ENCODE measurements around the gene SH2D4B. TPM values are rescaled to one million over a fixed set of nuclear protein-coding genes. Genes with fewer than 3 reads are reported as not detected.
A peak's percentile ranks its signal among the peaks of the same experiment; 100 is the strongest.

SH2D4B gene
- total and polyA plus RNA-seq, 2 of the 13 experiments (the other 11 are each of a cell fraction or from before 2014, with no cell fraction given): not detected

DNA sequence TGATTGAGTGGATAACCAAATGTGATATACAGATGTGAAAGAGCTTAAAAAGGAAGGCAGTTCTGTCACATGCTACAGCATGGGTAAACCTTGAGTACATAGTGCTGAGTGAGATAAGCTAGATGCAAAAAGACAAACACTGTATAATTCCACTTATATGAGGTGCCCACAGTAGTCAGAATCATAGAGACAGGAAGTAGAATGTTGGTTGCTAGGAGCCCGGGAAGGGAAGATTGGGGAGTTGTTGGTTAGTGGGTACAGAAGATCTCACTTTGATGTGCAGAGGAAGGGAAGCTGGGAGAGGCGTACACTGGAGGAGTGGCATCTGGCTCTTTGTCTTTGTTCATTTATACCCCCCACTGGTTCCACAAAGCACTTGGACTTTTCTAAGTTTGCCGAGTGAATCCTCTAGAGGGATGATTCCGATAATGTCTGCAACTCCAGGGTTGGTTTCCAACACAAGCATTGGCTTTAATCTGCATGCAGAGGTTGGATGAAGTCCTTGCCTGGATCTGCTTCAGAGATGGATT is 44.1 kb upstream of the SH2D4B start:
- 28% methylated on average over 3 of the region's 4 CpGs for WGBS (ENCODE audit: low lambda C conversion rate)
- H3K4me2 ChIP-seq (ENCODE audit: low read depth, low read length): peak overlapping the region; percentile 28
- TF ChIP-seq SAP130 (CRISPR knock-in tag; IDR thresholded peaks at IDR 0.05; ENCODE audit: low read depth) (peak; percentile 30), MED13 (CRISPR knock-in tag; IDR thresholded peaks at IDR 0.05) (peak; percentile 63; the same call in 1 of the 2 replicates), HNF4A (CRISPR knock-in tag; IDR thresholded peaks at IDR 0.05) (peak; percentile 6; the same call in 1 of the 2 replicates), CREM (IDR thresholded peaks at IDR 0.05) (peak; percentile 21; the same call in 1 of the 2 replicates), CREM (CRISPR knock-in tag; IDR thresholded peaks at IDR 0.05) (no peak), ZBTB7A (CRISPR knock-in tag; IDR thresholded peaks at IDR 0.05) (no peak), ZFP82 (CRISPR knock-in tag; IDR thresholded peaks at IDR 0.05; ENCODE audit: borderline replicate concordance) (no peak), ZNF629 (CRISPR knock-in tag; conservative IDR thresholded peaks at IDR 0.05) (0 out of 2 replicates have a peak, but pooled peaks have one; percentile 12), PHF21A (CRISPR knock-in tag; IDR thresholded peaks at IDR 0.05) (peak; percentile 31; the same call in 1 of the 2 replicates), ZBTB42 (CRISPR knock-in tag; IDR thresholded peaks at IDR 0.05) (no peak), FOSL2 (CRISPR knock-in tag; IDR thresholded peaks at IDR 0.05) (peak; percentile 31; the same call in 1 of the 2 replicates), TSC22D2 (CRISPR knock-in tag; IDR thresholded peaks at IDR 0.05; ENCODE audit: borderline replicate concordance) (no peak), HDAC2 (CRISPR knock-in tag; IDR thresholded peaks at IDR 0.05) (0 out of 2 replicates have a peak, but pooled peaks have one; percentile 47), ERF (CRISPR knock-in tag; IDR thresholded peaks at IDR 0.05) (no peak), ZBTB20 (CRISPR knock-in tag; IDR thresholded peaks at IDR 0.05; ENCODE audit: borderline replicate concordance, low read depth) (0 out of 2 replicates have a peak, but pooled peaks have one; percentile 29)
- TF ChIP-seq, protein P1, sequence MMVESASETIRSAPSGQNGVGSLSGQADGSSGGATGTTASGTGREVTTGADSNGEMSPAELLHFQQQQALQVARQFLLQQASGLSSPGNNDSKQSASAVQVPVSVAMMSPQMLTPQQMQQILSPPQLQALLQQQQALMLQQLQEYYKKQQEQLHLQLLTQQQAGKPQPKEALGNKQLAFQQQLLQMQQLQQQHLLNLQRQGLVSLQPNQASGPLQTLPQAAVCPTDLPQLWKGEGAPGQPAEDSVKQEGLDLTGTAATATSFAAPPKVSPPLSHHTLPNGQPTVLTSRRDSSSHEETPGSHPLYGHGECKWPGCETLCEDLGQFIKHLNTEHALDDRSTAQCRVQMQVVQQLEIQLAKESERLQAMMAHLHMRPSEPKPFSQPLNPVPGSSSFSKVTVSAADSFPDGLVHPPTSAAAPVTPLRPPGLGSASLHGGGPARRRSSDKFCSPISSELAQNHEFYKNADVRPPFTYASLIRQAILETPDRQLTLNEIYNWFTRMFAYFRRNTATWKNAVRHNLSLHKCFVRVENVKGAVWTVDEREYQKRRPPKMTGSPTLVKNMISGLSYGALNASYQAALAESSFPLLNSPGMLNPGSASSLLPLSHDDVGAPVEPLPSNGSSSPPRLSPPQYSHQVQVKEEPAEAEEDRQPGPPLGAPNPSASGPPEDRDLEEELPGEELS (CRISPR knock-in tag; IDR thresholded peaks at IDR 0.05): peak; percentile 66; the same call in 1 of the 2 replicates
- TF ChIP-seq, protein P2, sequence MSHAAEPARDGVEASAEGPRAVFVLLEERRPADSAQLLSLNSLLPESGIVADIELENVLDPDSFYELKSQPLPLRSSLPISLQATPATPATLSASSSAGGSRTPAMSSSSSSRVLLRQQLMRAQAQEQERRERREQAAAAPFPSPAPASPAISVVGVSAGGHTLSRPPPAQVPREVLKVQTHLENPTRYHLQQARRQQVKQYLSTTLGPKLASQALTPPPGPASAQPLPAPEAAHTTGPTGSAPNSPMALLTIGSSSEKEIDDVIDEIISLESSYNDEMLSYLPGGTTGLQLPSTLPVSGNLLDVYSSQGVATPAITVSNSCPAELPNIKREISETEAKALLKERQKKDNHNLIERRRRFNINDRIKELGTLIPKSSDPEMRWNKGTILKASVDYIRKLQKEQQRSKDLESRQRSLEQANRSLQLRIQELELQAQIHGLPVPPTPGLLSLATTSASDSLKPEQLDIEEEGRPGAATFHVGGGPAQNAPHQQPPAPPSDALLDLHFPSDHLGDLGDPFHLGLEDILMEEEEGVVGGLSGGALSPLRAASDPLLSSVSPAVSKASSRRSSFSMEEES (CRISPR knock-in tag; IDR thresholded peaks at IDR 0.05): peak; percentile 85
- TF ChIP-seq, protein P3, sequence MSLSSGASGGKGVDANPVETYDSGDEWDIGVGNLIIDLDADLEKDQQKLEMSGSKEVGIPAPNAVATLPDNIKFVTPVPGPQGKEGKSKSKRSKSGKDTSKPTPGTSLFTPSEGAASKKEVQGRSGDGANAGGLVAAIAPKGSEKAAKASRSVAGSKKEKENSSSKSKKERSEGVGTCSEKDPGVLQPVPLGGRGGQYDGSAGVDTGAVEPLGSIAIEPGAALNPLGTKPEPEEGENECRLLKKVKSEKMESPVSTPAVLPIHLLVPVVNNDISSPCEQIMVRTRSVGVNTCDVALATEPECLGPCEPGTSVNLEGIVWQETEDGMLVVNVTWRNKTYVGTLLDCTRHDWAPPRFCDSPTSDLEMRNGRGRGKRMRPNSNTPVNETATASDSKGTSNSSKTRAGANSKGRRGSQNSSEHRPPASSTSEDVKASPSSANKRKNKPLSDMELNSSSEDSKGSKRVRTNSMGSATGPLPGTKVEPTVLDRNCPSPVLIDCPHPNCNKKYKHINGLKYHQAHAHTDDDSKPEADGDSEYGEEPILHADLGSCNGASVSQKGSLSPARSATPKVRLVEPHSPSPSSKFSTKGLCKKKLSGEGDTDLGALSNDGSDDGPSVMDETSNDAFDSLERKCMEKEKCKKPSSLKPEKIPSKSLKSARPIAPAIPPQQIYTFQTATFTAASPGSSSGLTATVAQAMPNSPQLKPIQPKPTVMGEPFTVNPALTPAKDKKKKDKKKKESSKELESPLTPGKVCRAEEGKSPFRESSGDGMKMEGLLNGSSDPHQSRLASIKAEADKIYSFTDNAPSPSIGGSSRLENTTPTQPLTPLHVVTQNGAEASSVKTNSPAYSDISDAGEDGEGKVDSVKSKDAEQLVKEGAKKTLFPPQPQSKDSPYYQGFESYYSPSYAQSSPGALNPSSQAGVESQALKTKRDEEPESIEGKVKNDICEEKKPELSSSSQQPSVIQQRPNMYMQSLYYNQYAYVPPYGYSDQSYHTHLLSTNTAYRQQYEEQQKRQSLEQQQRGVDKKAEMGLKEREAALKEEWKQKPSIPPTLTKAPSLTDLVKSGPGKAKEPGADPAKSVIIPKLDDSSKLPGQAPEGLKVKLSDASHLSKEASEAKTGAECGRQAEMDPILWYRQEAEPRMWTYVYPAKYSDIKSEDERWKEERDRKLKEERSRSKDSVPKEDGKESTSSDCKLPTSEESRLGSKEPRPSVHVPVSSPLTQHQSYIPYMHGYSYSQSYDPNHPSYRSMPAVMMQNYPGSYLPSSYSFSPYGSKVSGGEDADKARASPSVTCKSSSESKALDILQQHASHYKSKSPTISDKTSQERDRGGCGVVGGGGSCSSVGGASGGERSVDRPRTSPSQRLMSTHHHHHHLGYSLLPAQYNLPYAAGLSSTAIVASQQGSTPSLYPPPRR (CRISPR knock-in tag; IDR thresholded peaks at IDR 0.05; ENCODE audit: borderline replicate concordance): 0 out of 2 replicates have a peak, but pooled peaks have one; percentile 14

More for the DNA sequence above, 44.1 kb upstream of the SH2D4B start:
- Histone ChIP-seq H2AFZ (ENCODE audit: low read length) (no peak overlapping the region), H3K27me3 (ENCODE audit: control insufficient read depth in 1 of 2, insufficient read depth in 2 of 2, low read length in 2 of 2) (no peaks in the 10 kb centered on the region), H3K4me1 (ENCODE audit: insufficient read depth, low read length) (peaks cover 100% of the 10 kb centered on the region), H3K36me3 (replicated peaks in 1 of 2; ENCODE audit: control insufficient read depth in 1 of 2, insufficient read depth in 2 of 2, low read length in 2 of 2) (peaks cover 12 to 38% of the 10 kb centered on the region in 2 experiments), H3K9ac (ENCODE audit: insufficient read depth, low read depth, low read length) (no peak overlapping the region; the same call in 1 of the 2 replicates), H3K79me2 (ENCODE audit: insufficient read depth, low read length) (peaks cover 86% of the 10 kb centered on the region), H3K27ac (ENCODE audit: extremely low read length, insufficient read depth, low read length) (peak overlapping the region; percentile 48), H4K20me1 (ENCODE audit: insufficient read depth, low read length) (no peaks in the 10 kb centered on the region; the same call in 1 of the 2 replicates), H3K4me3 (replicated peaks in 1 of 3; ENCODE audit: insufficient read depth in 1 of 3, low read depth in 2 of 3, low read length in 3 of 3) (no peak overlapping the region), H3K9me3 (ENCODE audit: low read length) (no peaks in the 10 kb centered on the region)
- FAIRE-seq (peak; percentile 77), DNase-seq (ENCODE audit: low spot score) (peak; percentile 89), ATAC-seq (peak; percentile 28)
- intact Hi-C loops (cut with micrococcal nuclease; ENCODE audit: unreplicated experiment): no loop called here
- POLR2A ChIA-PET: interaction anchor here (0.6 to 3.8 kb wide), 4 partner anchors 11 to 79 kb away, joined by 3 to 58 read pairs (median 4); no protein-coding TSS in a partner anchor
- no TSS peak for BruUV-seq (replicated peaks)
- CTCF ChIA-PET (ENCODE audit: low intra/inter-chr PET ratio, low total read pairs): no interaction called here
- in situ Hi-C loops (cut with HindIII; ENCODE audit: extremely low pct_ligation_motif_present, low pct_unique_long_range_greater_than_20kb): no loop called here

Measured in HepG2 (cell line).